Astrocyte of the hippocampus (primary cell): ENCODE results near the gene MRPL48.
A peak's percentile ranks its signal among the peaks of the same experiment; 100 is the strongest.
"Not testable (repeated sequence)": the region's sequence is repeated elsewhere in the genome, so short reads cannot be mapped to it uniquely, and the experiment has no call there.

Experiments
- DNase-seq: peaks from one replicate; pipeline ENCODE4 v3.0.0; 2011; ENCODE audit warnings: low read depth, low spot score

MRPL48 gene

GRCh38 chr11:73838443-73839122 is 50.9 kb downstream of the MRPL48 start:
- DNase-seq: peak; percentile 87

- no peak for DNase-seq
Observed at GRCh38 chr11:73839123-73839457, 51.4 kb downstream of the MRPL48 start.

- DNase-seq: no peak
Observed at GRCh38 chr11:73851046-73851764, 63.5 kb downstream of the MRPL48 start.

GRCh38 chr11:73852049-73852448 is 64.4 kb downstream of the MRPL48 start:
- no peak for DNase-seq

- no peak for DNase-seq
Observed at GRCh38 chr11:73854680-73855079, 67.0 kb downstream of the MRPL48 start.

- no peak for DNase-seq
Observed at GRCh38 chr11:73856031-73856567, 68.4 kb downstream of the MRPL48 start.

- peak; percentile 31 for DNase-seq
Observed at GRCh38 chr11:73859671-73860070, 72.0 kb downstream of the MRPL48 start.

GRCh38 chr11:73860202-73860601 is 72.5 kb downstream of the MRPL48 start:
- no peak for DNase-seq

- DNase-seq: no peak
Observed at GRCh38 chr11:73862986-73863385, 75.3 kb downstream of the MRPL48 start.

GRCh38 chr11:73866095-73866579 is 78.5 kb downstream of the MRPL48 start:
- peak; percentile 12 for DNase-seq

- peak; percentile 53 for DNase-seq
Observed at GRCh38 chr11:73866586-73866996, 78.9 kb downstream of the MRPL48 start.

GRCh38 chr11:73869332-73869949 is 81.8 kb downstream of the MRPL48 start:
- no peak for DNase-seq

- no peak for DNase-seq
Observed at GRCh38 chr11:73870261-73870660, 82.6 kb downstream of the MRPL48 start.

- no peak for DNase-seq
Observed at GRCh38 chr11:73872749-73873357, 85.2 kb downstream of the MRPL48 start.

GRCh38 chr11:73875380-73875779 is 87.7 kb downstream of the MRPL48 start:
- DNase-seq: no peak

GRCh38 chr11:73875840-73876239 is 88.2 kb downstream of the MRPL48 start:
- DNase-seq: peak; percentile 33

- DNase-seq: peak; percentile 97
Observed at GRCh38 chr11:73876424-73877310, 89.0 kb downstream of the MRPL48 start, which contains the start of the genes COA4 and PAAF1. Gene COA4, minus strand, starts transcription at chr11:73876846. Its CDS starts 3,468 bp downstream, at chr11:73873378. Gene PAAF1, plus strand, starts transcription at chr11:73876999. Its CDS starts 23 bp downstream, at chr11:73877022.

GRCh38 chr11:73878771-73879170 is 91.1 kb downstream of the MRPL48 start:
- no peak for DNase-seq

GRCh38 chr11:73880449-73880848 is 92.8 kb downstream of the MRPL48 start:
- not testable (repeated sequence) for DNase-seq

- no peak for DNase-seq
Observed at GRCh38 chr11:73883856-73884255, 96.2 kb downstream of the MRPL48 start.

- DNase-seq: no peak
Observed at GRCh38 chr11:73888244-73888643, 100.6 kb downstream of the MRPL48 start.
